Sigmoid colon (tissue), 4 donors: Measurements from ENCODE around the gene PDE11A.

Source experiments
- CTCF ChIP-seq, 4 experiments: fragments of 450-650 bp in 3 of 4; fragments of 200-600 bp in 1 of 4; IDR thresholded peaks; one replicate each; pipeline ENCODE4 v1.5.1; 2016 to 2019; ENCODE audit warnings: antibody characterized with exemption in 4 of 4, mild to moderate bottlenecking in 3 of 4, moderate library complexity in 2 of 4
- POLR2A ChIP-seq, 2 donors: fragments of 450-650 bp; IDR thresholded peaks; one replicate each; pipeline ENCODE4 v1.6.1; 2016; ENCODE audit warnings: antibody characterized with exemption in 2 of 2, mild to moderate bottlenecking in 2 of 2, moderate library complexity in 2 of 2
- POLR2AphosphoS5 ChIP-seq, 4 donors: sonication (generic); formaldehyde crosslinking; IDR thresholded peaks; one replicate each; pipeline ENCODE4 v1.6.1; 2017; ENCODE audit warnings: antibody characterized with exemption in 4 of 4

GRCh38 chr2:177693658-177694339 is 378.8 kb downstream of the PDE11A start:
- no peak for TF ChIP-seq CTCF (IDR thresholded peaks at IDR 0.05)
- TF ChIP-seq POLR2A (IDR thresholded peaks at IDR 0.05): no peak
- no peak for TF ChIP-seq POLR2AphosphoS5 (IDR thresholded peaks at IDR 0.05)
